Activated CD4-positive, alpha-beta T cell treated with anti-CD3 and anti-CD28 coated beads for 36 hours (primary cell): ENCODE measurements around the gene MMP14. TPM values are rescaled to one million over a fixed set of nuclear protein-coding genes. Genes with fewer than 3 reads are reported as not detected.
A peak's percentile ranks its signal among the peaks of the same experiment; 100 is the strongest.
"Not testable (repeated sequence)": the region's sequence is repeated elsewhere in the genome, so short reads cannot be mapped to it uniquely, and the experiment has no call there.

Experiments used
- ATAC-seq: fragments of 200-7000 bp; cut with Tn5 transposase; one replicate; pipeline ENCODE4 v1.10.0; 2021; ENCODE audit warnings: mild to moderate bottlenecking, moderate library complexity
- CTCF ChIA-PET: fragments of 350-600 bp; sonication (Branson Sonifier 250); formaldehyde crosslinking; loops from one replicate; lab custom pipeline; 2021; ENCODE audit warnings: antibody characterized with exemption; lab: Charles Lee
- POLR2A ChIA-PET: fragments of 350-600 bp; sonication (Branson Sonifier 250); formaldehyde crosslinking; loops from one replicate; lab custom pipeline; 2021; ENCODE audit warnings: antibody characterized with exemption, inconsistent platforms; lab: Charles Lee
- DNase-seq: peaks from one replicate; pipeline ENCODE4 v3.0.0-alpha.2; 2020
- H3K27ac Mint-ChIP-seq: one replicate; pipeline ENCODE4 v1.8.0; 2021; ENCODE audit warnings: mixed read lengths
- H3K27me3 Mint-ChIP-seq: one replicate; pipeline ENCODE4 v1.8.0; 2021; ENCODE audit warnings: mixed read lengths
- H3K36me3 Mint-ChIP-seq: one replicate; pipeline ENCODE4 v1.8.0; 2021; ENCODE audit warnings: low read depth, mixed read lengths
- H3K4me1 Mint-ChIP-seq: one replicate; pipeline ENCODE4 v1.8.0; 2021; ENCODE audit warnings: mixed read lengths
- H3K4me3 Mint-ChIP-seq: one replicate; pipeline ENCODE4 v1.8.0; 2021; ENCODE audit warnings: mild to moderate bottlenecking, moderate library complexity, mixed read lengths
- H3K9me3 Mint-ChIP-seq: one replicate; pipeline ENCODE4 v1.8.0; 2021; ENCODE audit warnings: low read depth, mixed read lengths
- intact Hi-C, 2 experiments: fragments of 100-400 bp; cut with DNase I in 1 of 2; cut with micrococcal nuclease in 1 of 2; formaldehyde crosslinking; loops; one replicate each; pipeline versions ENCODE4 v1.14.2 to v1.15.1; 2022 to 2024; cut with DNase I, micrococcal nuclease
- total RNA-seq, 2 experiments: library from RNA; stranded (reverse); gene quantifications; one replicate each; pipeline ENCODE4 v1.2.3, GENCODE V29; 2021

MMP14 gene
- 1 to 10 TPM; 2.0 to 2.1 TPM for total RNA-seq

GRCh38 chr14:22836301-22837113 lies at the start of gene MMP14:
Gene MMP14, plus strand, starts transcription at chr14:22836585. Its CDS starts 233 bp downstream, at chr14:22836818.
- Mint-ChIP-seq H3K4me1 (peaks cover 15% of the 10 kb centered on the region), H3K36me3 (peaks cover 27% of the 10 kb centered on the region), H3K27me3 (peaks cover 13% of the 10 kb centered on the region), H3K27ac (peak within 1 kb of the TSS; percentile 17), H3K4me3 (peak within 1 kb of the TSS; percentile 63), H3K9me3 (no peaks in the 10 kb centered on the region)
- ATAC-seq (no peak), DNase-seq (no peak)
- intact Hi-C loops = no loop called here
- POLR2A ChIA-PET = interaction anchor here (0.6 to 0.9 kb wide), 2 partner anchors 14 to 922 kb away, joined by 3 to 4 read pairs; no protein-coding TSS in a partner anchor
- CTCF ChIA-PET = interaction anchor here (0.6 to 4.1 kb wide), 11 partner anchors 8 to 280 kb away, joined by 3 to 28 read pairs (median 4); partner anchors contain the start of gene OXA1L

GRCh38 chr14:22786685-22787084 lies 49.7 kb upstream of the MMP14 start:
- Mint-ChIP-seq H3K4me1 (peaks cover 12% of the 10 kb centered on the region), H3K9me3 (no peaks in the 10 kb centered on the region), H3K4me3 (no peak overlapping the region), H3K27ac (no peak overlapping the region), H3K36me3 (no peaks in the 10 kb centered on the region), H3K27me3 (no peaks in the 10 kb centered on the region)
- ChIA-PET POLR2A (no interaction called here), CTCF (no interaction called here)
- intact Hi-C loops = no loop called here
- ATAC-seq (no peak), DNase-seq (no peak)

DNA sequence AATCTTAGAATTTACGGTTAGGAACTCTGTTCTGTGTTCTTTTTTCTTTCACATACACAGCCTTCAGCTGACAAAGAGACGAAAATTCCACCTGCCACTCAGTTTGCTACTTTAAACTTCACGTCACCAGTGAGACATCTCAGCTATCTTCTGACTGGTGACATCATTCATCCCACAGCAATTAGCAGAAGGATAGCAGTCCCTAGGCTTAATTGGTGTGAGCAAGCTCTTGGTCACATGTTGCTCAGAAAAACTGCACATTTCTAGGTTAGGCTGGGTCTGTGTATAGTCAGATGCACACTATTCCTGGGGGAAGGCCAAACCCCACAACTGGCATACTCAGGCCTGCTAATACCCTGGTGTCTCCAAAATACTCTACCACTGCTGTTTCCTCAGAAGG lies 45.1 kb upstream of the MMP14 start:
- H3K4me1 Mint-ChIP-seq = peaks cover 12% of the 10 kb centered on the region
- ChIA-PET POLR2A (no interaction called here), CTCF (interaction anchor here (0.5 to 0.7 kb wide), 3 partner anchors 8 to 140 kb away, joined by 3 to 4 read pairs (median 4); partner anchors contain the start of gene OXA1L)
- no peak overlapping the region for H3K4me3 Mint-ChIP-seq
- peaks cover 5% of the 10 kb centered on the region for H3K27me3 Mint-ChIP-seq
- DNase-seq (no peak), ATAC-seq (no peak)
- no peak overlapping the region for H3K27ac Mint-ChIP-seq
- no peaks in the 10 kb centered on the region for H3K9me3 Mint-ChIP-seq
- H3K36me3 Mint-ChIP-seq = no peaks in the 10 kb centered on the region
- intact Hi-C loops = no loop called here

GRCh38 chr14:22792158-22792557 lies 44.2 kb upstream of the MMP14 start:
- no peak overlapping the region for H3K4me3 Mint-ChIP-seq
- H3K4me1 Mint-ChIP-seq = peaks cover 12% of the 10 kb centered on the region
- ChIA-PET CTCF (interaction anchor here (0.6 kb wide), 1 partner anchor 9 kb away, joined by 4 read pairs; no protein-coding TSS in a partner anchor), POLR2A (no interaction called here)
- no peaks in the 10 kb centered on the region for H3K9me3 Mint-ChIP-seq
- no peaks in the 10 kb centered on the region for H3K36me3 Mint-ChIP-seq
- H3K27ac Mint-ChIP-seq = no peak overlapping the region
- intact Hi-C loops = no loop called here
- H3K27me3 Mint-ChIP-seq = peaks cover 7% of the 10 kb centered on the region
- DNase-seq (no peak), ATAC-seq (no peak)

DNA sequence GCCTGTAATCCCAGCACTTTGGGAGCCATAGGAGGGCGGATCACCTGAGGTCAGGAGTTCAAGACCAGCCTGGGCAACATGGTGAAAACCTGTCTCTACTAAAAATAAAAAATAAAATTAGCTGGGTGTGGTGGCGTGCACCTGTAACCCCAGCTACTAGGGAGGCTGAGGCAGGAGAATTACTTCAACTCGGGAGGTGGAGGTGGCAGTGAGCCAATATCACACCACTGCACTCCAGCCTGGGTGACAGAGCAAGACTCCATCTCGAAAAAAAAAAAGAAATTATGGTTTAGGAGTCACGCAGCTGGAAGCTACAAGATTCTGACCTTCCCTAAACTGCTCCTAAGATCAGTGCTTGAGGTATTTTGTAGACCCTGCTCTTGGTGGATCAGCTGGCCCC lies 42.8 kb upstream of the MMP14 start:
- POLR2A ChIA-PET = interaction anchor here (0.7 kb wide), 1 partner anchor 62 kb away, joined by 3 read pairs; no protein-coding TSS in a partner anchor
- H3K9me3 Mint-ChIP-seq, H3K4me3 Mint-ChIP-seq, H3K27ac Mint-ChIP-seq, DNase-seq, ATAC-seq, intact Hi-C loops, H3K36me3 Mint-ChIP-seq: not testable (repeated sequence)
- peaks cover 12% of the 10 kb centered on the region for H3K27me3 Mint-ChIP-seq
- CTCF ChIA-PET = interaction anchor here (0.8 kb wide), 1 partner anchor 180 kb away, joined by 3 read pairs; no protein-coding TSS in a partner anchor
- peaks cover 12% of the 10 kb centered on the region for H3K4me1 Mint-ChIP-seq

GRCh38 chr14:22793976-22794375 lies 42.4 kb upstream of the MMP14 start:
- H3K4me3 Mint-ChIP-seq = no peak overlapping the region
- DNase-seq (no peak), ATAC-seq (no peak)
- H3K27ac Mint-ChIP-seq = no peak overlapping the region
- H3K36me3 Mint-ChIP-seq = no peaks in the 10 kb centered on the region
- peaks cover 12% of the 10 kb centered on the region for H3K4me1 Mint-ChIP-seq
- intact Hi-C loops = no loop called here
- ChIA-PET POLR2A (no interaction called here), CTCF (interaction anchor here (0.8 kb wide), 1 partner anchor 180 kb away, joined by 3 read pairs; no protein-coding TSS in a partner anchor)
- H3K9me3 Mint-ChIP-seq = no peaks in the 10 kb centered on the region
- H3K27me3 Mint-ChIP-seq = peaks cover 16% of the 10 kb centered on the region

- Mint-ChIP-seq H3K4me1 (peaks cover 11% of the 10 kb centered on the region), H3K27me3 (peaks cover 19% of the 10 kb centered on the region), H3K9me3 (no peaks in the 10 kb centered on the region), H3K27ac (no peak overlapping the region), H3K36me3 (no peaks in the 10 kb centered on the region), H3K4me3 (no peak overlapping the region)
- ChIA-PET POLR2A (no interaction called here), CTCF (interaction anchor here (0.8 kb wide), 1 partner anchor 179 kb away, joined by 3 read pairs; no protein-coding TSS in a partner anchor)
- ATAC-seq = no peak
- intact Hi-C loops = no loop called here
- no peak for DNase-seq
Measured at GRCh38 chr14:22794551-22794951, 41.8 kb upstream of the MMP14 start.

DNA sequence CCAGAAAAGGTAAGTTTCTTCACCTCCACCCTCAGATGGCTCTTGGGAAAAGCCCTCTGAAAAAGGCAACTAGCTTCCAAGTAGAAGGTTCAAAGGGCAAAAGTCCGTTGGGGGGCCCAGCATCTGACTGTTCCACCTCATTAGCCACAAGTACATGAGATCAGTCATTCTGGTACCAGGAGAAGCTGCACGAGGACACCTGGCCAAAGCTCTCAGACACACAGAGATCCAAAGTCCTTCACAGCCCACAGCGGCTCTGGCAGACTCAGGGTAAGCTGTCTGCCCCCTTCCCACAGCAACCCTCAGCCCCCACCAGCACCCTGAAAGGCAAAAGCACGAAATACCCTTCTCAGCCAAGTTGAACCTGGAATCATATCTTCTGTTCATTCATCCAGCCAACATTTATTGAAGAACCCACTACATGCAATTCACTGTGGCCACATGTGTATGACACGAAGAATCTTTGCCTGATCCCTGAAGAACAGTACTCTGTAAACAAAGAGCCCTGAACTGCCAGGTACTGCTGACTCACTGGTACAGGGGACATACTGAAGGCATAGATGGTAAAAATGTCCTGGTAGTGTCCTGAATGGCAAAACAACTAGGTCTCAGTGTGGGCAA lies 40.2 kb upstream of the MMP14 start:
- DNase-seq (no peak), ATAC-seq (no peak)
- intact Hi-C loops = no loop called here
- Mint-ChIP-seq H3K4me3 (no peak overlapping the region), H3K27me3 (peaks cover 30% of the 10 kb centered on the region), H3K27ac (no peak overlapping the region), H3K4me1 (no peaks in the 10 kb centered on the region), H3K9me3 (no peaks in the 10 kb centered on the region), H3K36me3 (no peaks in the 10 kb centered on the region)
- ChIA-PET POLR2A (interaction anchor here (0.6 kb wide), 1 partner anchor 13 kb away, joined by 3 read pairs; no protein-coding TSS in a partner anchor), CTCF (interaction anchor here (0.6 to 1.9 kb wide), 5 partner anchors 15 to 881 kb away, joined by 3 to 5 read pairs (median 4); partner anchors contain the start of gene SLC7A7)

- Mint-ChIP-seq H3K27me3 (peaks cover 33% of the 10 kb centered on the region), H3K4me3 (no peak overlapping the region), H3K9me3 (no peaks in the 10 kb centered on the region), H3K4me1 (no peaks in the 10 kb centered on the region), H3K36me3 (no peaks in the 10 kb centered on the region), H3K27ac (no peak overlapping the region)
- DNase-seq = no peak
- ChIA-PET CTCF (interaction anchor here (1.1 to 1.9 kb wide), 2 partner anchors 18 to 22 kb away, joined by 5 read pairs; partner anchors contain the start of gene SLC7A7), POLR2A (no interaction called here)
- intact Hi-C loops = no loop called here
- no peak for ATAC-seq
Measured at GRCh38 chr14:22797017-22797917, 39.1 kb upstream of the MMP14 start.

DNA sequence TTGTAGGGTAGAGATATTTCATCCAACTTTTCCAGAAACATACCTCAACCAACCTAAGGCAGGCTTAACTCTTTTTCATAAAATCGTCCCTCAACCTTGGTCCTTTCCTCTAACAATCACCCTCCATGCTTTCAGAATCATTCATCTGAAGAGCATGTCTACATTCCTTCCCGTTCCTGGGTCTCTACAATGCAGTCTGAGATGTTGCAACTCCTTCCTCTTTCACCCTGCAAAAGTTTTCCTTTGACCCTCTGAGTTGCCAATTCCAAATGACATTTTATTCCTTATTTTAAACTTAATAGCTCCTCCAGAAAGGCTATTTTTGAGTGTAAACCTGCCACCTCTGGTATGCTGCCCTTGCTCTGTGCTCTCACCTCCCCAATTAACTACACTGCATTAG lies 37.9 kb upstream of the MMP14 start:
- Mint-ChIP-seq H3K36me3 (no peaks in the 10 kb centered on the region), H3K27me3 (peaks cover 39% of the 10 kb centered on the region), H3K4me3 (no peak overlapping the region), H3K27ac (no peak overlapping the region), H3K9me3 (no peaks in the 10 kb centered on the region), H3K4me1 (no peaks in the 10 kb centered on the region)
- ChIA-PET CTCF (no interaction called here), POLR2A (no interaction called here)
- intact Hi-C loops = no loop called here
- DNase-seq = no peak
- no peak for ATAC-seq
